OCI-LY7 (cell line): Measurements from ENCODE around the gene SLC35A4.

Experiments used
- CTCF ChIP-seq: fragments of 200-600 bp; sonication (generic); conservative IDR thresholded peaks from 2 replicates; pipeline ENCODE4 v1.5.1; 2014; ENCODE audit warnings: mild to moderate bottlenecking, antibody characterized with exemption, low read length, moderate library complexity, mixed read lengths
- EZH2phosphoT487 ChIP-seq: fragments of 200-600 bp; sonication (generic); IDR thresholded peaks from 2 replicates; pipeline ENCODE4 v1.6.1; 2018; ENCODE audit warnings: low read depth, borderline replicate concordance, mild to moderate bottlenecking, mixed run types, antibody characterized with exemption, low read length, moderate library complexity, mixed read lengths

DNA sequence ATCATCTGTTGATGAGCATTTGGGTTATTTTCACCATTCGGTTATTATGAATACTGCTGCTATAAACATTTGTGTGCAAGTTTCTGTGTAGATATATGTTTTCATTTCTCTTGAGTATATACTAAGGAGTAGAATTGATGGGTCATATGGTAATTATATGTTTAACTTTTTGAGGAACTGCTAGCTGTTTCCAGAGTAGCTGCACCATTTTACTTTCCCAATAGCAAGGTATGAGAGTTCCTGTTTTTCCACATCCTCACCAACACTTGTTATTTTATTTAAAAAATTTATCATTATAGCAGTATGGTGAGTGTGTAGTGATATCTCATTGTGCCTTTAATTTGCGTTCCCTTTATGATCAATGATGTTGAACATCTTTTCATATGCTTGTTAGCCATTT, 39.1 kb downstream of the SLC35A4 start:
- TF ChIP-seq CTCF, result no peak
- no peak for TF ChIP-seq EZH2phosphoT487
